Ascending aorta (tissue), 2 donors: ENCODE measurements around the gene KANSL1. TPM values are rescaled to one million over a fixed set of nuclear protein-coding genes. Genes with fewer than 3 reads are reported as not detected.

Experiments
- DNase-seq, 2 donors: peaks; one replicate each; pipeline ENCODE4 v3.0.0-alpha.2; 2019; ENCODE audit warnings: low spot score in 2 of 2
- H3K27ac ChIP-seq, 2 donors: fragments of 200-600 bp; sonication (generic); one replicate each; pipeline ENCODE4 v1.5.1; 2016 to 2017; ENCODE audit warnings: mild to moderate bottlenecking in 1 of 2
- H3K27me3 ChIP-seq: fragments of 200-600 bp; sonication (generic); one replicate; pipeline ENCODE4 v1.5.1; 2017
- H3K36me3 ChIP-seq, 2 donors: fragments of 200-600 bp; sonication (generic); one replicate each; pipeline ENCODE4 v1.5.1; 2016
- H3K4me1 ChIP-seq, 2 donors: fragments of 200-600 bp; sonication (generic); one replicate each; pipeline ENCODE4 v1.5.1; 2016 to 2017; ENCODE audit warnings: mild to moderate bottlenecking in 1 of 2
- H3K4me3 ChIP-seq, 2 donors: fragments of 200-600 bp; sonication (generic); one replicate each; pipeline ENCODE4 v1.5.1; 2016 to 2017; ENCODE audit warnings: mild to moderate bottlenecking in 1 of 2
- H3K9me3 ChIP-seq, 2 donors: fragments of 200-600 bp; sonication (generic); one replicate each; pipeline ENCODE4 v1.5.1; 2016
- intact Hi-C: fragments of 100-400 bp; cut with DNase I; formaldehyde crosslinking; loops from one replicate; pipeline ENCODE4 v1.15.1; 2023
- total RNA-seq: library from RNA; depleted of rRNA; stranded (reverse); fragments of >200 nt; gene quantifications from one replicate; pipeline ENCODE4 v1.1.0, GENCODE V29; 2016
- TF ChIP-seq, protein P1 (sequence below), 3 experiments: fragments of 200-600 bp in 2 of 3; fragments of 450-650 bp in 1 of 3; sonication (generic) in 2 of 3; IDR thresholded peaks; one replicate each; pipeline ENCODE4 v1.5.1; 2016 to 2019; ENCODE audit warnings: antibody characterized with exemption in 3 of 3, mild to moderate bottlenecking in 1 of 3, moderate library complexity in 1 of 3

The KANSL1 gene
- total RNA-seq, 1 donor from 2014 or later, result 53.5 TPM

DNA sequence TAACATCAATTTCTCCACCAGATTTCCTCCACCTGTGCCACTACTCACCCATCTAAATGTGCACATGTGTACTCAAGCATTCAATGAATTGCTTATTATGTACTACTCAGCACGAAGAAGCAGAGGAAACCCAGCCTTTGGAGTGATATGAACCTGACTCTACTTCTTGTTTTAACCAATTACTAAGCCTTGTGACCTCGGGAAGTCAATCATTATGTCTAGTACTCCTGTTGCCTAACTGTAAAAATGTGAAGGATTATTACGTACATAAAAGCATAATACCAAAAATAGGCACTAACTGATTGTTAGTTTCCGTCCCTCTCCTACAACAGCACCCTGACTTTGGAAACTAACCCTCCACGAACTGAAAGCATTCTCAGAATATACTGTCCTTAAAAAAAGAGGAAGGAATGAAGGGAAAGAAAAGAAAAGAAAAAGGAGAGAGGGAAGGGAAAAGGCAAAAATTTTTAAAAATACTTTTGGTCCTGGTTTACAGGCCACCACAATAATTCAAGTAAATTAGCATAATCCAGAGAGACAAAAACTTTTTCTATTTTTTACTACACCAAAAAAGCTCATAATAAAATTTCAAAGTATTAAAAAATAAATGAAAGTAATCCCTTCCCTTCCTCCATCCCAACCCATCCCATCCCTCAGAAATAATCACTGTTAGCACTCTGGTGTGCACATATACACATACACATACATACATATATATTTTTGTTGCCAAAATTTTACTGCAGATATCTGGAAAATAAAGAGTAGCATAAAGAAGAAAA lies 53.6 kb downstream of the KANSL1 start:
- no peaks in the 10 kb centered on the region for H3K9me3 ChIP-seq
- H3K4me3 ChIP-seq, result no peak overlapping the region
- H3K4me1 ChIP-seq, result peaks cover 0 to 27% of the 10 kb centered on the region in 2 donors
- no peaks in the 10 kb centered on the region for H3K36me3 ChIP-seq
- TF ChIP-seq, protein P1, sequence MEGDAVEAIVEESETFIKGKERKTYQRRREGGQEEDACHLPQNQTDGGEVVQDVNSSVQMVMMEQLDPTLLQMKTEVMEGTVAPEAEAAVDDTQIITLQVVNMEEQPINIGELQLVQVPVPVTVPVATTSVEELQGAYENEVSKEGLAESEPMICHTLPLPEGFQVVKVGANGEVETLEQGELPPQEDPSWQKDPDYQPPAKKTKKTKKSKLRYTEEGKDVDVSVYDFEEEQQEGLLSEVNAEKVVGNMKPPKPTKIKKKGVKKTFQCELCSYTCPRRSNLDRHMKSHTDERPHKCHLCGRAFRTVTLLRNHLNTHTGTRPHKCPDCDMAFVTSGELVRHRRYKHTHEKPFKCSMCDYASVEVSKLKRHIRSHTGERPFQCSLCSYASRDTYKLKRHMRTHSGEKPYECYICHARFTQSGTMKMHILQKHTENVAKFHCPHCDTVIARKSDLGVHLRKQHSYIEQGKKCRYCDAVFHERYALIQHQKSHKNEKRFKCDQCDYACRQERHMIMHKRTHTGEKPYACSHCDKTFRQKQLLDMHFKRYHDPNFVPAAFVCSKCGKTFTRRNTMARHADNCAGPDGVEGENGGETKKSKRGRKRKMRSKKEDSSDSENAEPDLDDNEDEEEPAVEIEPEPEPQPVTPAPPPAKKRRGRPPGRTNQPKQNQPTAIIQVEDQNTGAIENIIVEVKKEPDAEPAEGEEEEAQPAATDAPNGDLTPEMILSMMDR (IDR thresholded peaks at IDR 0.05), result no peak
- no peaks in the 10 kb centered on the region for H3K27me3 ChIP-seq
- no peak overlapping the region for H3K27ac ChIP-seq
- intact Hi-C loops, result no loop called here
- no peak for DNase-seq

DNA sequence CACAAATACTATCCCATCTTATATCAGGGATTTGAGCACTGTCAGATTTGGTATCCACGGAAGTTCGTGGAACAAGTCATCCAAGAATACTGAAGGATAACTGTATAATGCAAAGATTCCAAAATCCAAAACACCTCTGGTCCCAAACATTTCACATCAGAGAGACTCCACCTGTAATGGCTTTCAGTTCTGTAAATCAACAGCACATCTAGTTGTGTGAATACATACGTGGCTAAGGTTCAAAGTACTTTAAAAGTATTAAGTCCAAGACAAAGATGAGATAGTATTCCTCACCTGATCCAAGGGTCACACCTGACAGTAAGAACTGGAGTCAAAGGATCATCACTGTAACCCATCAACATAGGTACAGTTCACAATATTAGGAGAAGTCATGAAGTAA lies 54.8 kb downstream of the KANSL1 start:
- no peaks in the 10 kb centered on the region for H3K9me3 ChIP-seq
- no peak for DNase-seq
- H3K4me3 ChIP-seq, result no peak overlapping the region
- H3K36me3 ChIP-seq, result no peaks in the 10 kb centered on the region
- no peaks in the 10 kb centered on the region for H3K27me3 ChIP-seq
- no peak overlapping the region for H3K27ac ChIP-seq
- TF ChIP-seq, protein P1 (IDR thresholded peaks at IDR 0.05), result no peak
- intact Hi-C loops, result no loop called here
- peaks cover 0 to 22% of the 10 kb centered on the region in 2 donors for H3K4me1 ChIP-seq

DNA sequence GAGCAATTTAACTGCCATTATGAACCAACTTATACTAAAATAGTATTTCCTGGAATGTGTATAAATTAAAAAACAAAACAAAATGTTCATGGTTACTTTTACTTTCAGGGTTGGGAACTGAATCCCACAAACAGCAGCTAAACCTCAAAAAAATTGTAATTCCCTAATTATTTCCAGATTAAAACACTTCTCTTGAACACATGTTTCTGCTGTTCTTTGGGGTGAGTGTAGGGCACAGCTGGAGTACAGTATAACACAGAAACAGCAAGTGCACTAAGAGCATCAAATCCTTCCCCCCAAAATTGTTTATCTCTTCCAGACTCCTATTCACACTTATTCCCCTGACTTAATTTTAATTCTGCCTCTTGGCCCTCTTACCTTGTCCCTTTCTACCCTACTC lies 56.4 kb downstream of the KANSL1 start:
- Histone ChIP-seq H3K4me3 (no peak overlapping the region), H3K36me3 (no peaks in the 10 kb centered on the region), H3K27ac (no peak overlapping the region), H3K4me1 (peaks cover 0 to 11% of the 10 kb centered on the region in 2 donors), H3K9me3 (no peaks in the 10 kb centered on the region), H3K27me3 (no peaks in the 10 kb centered on the region)
- DNase-seq, result no peak
- intact Hi-C loops, result no loop called here
- TF ChIP-seq, protein P1 (IDR thresholded peaks at IDR 0.05), result no peak

DNA sequence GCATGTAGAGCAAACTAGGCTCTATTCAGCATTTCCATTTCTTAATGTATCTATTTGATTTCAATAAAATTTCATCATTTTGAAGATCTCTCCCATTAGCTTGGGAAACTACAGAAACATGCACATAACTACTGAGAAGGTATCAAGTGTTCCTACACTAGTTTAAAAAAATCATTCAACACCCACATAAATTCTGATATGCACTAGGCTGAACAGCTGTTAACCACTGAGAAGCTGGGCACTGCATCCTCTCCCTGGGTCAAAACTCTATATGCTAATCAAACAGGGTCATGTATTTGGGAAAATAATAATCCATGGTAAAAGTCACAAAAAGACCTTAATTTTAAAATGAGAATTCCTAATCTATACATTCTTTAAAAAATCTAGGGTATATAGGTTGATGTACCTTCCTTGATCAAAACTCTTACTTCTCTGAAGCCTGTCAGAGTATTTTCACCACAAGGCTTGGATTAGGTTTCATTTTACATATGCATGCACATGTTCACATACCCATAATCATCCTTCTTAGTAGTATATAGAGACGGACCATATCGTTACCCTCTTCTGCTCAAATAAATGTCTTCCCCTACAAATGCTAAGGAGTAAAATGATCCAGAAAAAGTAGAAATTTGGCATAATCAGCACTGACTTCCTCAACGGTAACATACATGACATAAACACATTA lies 57.2 kb downstream of the KANSL1 start:
- Histone ChIP-seq H3K27ac (no peak overlapping the region), H3K4me1 (peaks cover 0 to 9% of the 10 kb centered on the region in 2 donors), H3K36me3 (no peaks in the 10 kb centered on the region), H3K4me3 (no peak overlapping the region), H3K27me3 (no peaks in the 10 kb centered on the region), H3K9me3 (no peaks in the 10 kb centered on the region)
- TF ChIP-seq, protein P1 (IDR thresholded peaks at IDR 0.05), result no peak
- intact Hi-C loops, result no loop called here
- DNase-seq, result no peak

DNA sequence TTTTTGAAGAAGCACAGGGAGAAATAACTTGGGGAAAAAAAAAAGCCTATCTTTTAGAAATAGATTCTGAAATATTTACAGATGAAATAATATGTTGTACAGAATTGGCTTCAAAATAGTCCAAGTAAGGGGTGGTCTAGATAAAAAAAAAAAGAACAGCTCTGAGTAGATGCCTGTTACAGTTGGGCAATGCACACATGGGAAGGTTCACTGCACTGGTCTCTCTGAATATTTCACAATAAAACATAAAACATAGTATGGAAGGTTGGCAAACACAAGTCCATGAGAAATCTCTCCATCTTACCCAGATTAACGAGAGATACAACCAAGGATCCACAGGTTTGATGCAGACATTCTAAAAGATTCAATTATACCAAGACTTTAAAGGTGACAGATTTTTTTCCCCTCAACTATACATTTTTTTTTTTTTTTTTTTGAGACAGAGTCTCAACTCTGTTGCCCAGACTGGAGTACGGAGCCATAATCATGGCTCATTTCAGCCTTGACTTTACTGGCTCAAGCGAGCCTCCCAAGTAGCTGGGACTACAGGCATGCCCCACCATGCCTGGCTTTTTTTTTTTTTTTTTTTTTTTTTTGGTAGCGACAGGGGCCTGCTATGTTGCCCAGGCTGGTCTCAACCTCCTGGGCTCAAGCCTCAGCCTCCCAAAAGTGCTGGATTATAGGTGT lies 58.0 kb downstream of the KANSL1 start:
- Histone ChIP-seq H3K4me1 (peaks cover 0 to 16% of the 10 kb centered on the region in 2 donors), H3K27me3 (no peaks in the 10 kb centered on the region), H3K27ac (no peak overlapping the region), H3K36me3 (no peaks in the 10 kb centered on the region), H3K9me3 (no peaks in the 10 kb centered on the region), H3K4me3 (no peak overlapping the region)
- intact Hi-C loops, result no loop called here
- DNase-seq, result no peak
- TF ChIP-seq, protein P1 (IDR thresholded peaks at IDR 0.05), result no peak
